Suppressor macrophage treated with lipopolysaccharide for 4 hours (primary cell): ENCODE measurements around the gene FUS.

ENCODE experiments used
- DNase-seq: peaks from one replicate; pipeline ENCODE4 v3.0.0-alpha.2; 2020

Gene FUS

DNA sequence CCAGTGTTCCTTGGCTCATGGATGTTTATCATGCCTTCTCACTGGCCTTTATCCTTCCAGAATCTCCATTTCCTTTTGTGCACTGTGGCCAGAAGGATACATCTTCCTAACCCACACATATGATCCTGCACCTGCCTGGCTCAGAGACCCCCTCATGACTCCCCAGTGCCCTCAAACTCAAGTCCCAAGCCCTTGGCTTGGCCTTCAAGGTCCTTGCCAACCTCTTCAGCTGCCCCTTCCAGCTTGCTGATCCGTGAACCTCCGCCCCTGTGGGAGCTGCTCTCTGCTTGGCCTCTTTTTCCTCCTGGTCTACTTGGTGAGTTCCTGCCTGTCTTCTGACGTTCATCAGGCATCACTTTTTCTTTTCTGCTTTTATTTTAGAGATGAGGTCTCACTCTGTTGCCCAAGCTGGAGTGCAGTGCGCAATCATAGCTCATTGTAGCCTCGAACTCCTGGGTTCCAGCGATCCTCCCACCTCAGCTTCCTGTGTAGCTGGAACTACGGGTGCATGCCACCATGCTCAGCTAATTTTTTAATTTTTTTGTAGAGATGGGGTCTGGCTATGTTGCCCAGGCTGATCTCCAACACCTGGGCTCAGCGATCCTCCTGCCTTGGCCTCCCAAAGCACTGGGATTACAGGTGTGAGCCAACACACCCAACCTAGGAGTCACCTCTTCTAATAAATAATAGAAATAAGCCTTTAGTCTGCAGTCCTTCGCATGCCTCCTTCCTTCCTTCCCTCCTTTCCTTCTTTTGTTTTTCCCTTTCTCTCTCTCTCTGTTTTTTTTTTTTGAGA lies 25.1 kb downstream of the FUS start:
- DNase-seq, result no peak

DNA sequence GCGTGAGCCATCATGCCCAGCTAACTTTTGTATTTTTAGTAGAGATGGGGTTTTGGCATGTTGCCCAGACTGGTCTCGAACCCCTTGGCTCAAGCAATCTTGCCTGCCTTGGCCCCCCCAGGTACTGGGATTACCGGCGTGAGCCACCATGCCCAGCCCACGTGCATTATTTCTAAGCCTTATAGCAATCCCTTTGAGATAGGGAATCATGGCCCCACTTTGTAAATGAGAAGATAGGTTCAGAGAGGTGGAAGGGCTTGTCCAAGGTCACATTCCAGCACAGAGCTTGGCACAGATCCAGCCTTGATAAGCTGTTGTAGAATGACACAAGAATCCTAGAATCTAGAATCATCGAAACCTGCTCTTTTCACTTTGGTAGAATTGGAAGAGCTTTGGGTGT lies 26.8 kb downstream of the FUS start:
- no peak for DNase-seq

DNA sequence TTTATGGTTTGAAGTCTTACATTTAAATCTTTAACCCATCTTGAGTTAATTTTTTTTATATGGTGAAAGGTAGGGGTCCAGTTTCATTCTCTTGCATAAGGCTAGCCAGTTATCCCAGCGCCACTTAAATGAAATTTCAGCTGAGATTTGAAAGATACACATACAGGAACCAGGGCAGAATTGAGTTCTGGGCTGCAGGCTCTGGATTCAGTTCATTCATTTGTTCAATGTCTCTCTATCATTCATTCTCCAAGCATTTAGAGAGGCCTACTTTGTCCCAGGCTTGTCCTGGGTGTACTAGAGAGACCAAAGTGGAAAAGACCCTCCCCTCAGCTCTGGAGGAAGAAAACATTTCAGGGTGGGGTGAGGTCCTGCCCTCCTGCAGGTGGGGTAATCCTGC lies 33.4 kb downstream of the FUS start:
- DNase-seq, result no peak

DNA sequence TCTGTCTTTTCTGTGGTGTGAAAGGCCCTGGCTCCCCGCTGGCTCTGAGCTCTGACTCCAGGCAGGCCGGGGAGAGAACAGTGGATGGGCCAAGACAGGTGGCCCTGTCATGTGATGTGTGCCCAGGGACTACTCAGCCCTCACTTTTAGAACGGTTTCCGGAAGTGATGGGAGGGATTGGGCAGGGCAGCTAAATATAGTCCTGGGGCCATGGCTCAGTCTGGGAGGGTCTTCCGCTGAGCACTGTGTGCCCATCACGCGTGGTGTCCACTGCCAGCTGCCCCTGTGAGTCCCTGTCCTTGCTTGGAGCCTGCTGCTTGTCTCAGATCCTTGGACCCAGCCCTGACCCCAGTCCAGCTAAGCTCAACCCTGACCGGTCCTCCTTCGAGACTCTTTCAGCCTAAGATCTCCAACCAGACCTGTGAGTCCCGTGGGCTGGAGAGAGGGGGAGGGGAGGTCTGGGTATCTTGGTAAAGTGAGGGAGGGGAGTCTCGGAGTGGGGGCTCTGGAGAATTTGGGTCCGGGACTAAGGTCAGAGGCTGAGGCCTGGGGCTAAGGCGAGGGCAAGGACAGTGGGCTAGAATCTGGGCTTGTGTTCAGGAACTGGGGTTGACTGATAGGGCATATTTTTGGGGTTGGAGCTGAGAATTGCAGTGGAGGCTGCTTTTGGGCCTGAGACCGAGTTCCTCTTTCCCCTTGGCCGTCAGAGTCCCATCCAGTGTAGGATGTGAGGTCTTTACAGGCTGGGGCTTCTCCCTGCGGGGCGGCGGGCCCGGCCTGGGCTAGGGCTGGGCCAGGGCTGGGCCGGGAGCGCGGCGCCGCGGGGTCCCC lies 34.2 kb downstream of the FUS start, which contains the start of gene TRIM72:
TSS of gene TRIM72 (plus strand) at position 243 of the 831 bp plus-strand sequence. CDS start 620 bp downstream, outside the sequence.
- DNase-seq, result no peak

DNA sequence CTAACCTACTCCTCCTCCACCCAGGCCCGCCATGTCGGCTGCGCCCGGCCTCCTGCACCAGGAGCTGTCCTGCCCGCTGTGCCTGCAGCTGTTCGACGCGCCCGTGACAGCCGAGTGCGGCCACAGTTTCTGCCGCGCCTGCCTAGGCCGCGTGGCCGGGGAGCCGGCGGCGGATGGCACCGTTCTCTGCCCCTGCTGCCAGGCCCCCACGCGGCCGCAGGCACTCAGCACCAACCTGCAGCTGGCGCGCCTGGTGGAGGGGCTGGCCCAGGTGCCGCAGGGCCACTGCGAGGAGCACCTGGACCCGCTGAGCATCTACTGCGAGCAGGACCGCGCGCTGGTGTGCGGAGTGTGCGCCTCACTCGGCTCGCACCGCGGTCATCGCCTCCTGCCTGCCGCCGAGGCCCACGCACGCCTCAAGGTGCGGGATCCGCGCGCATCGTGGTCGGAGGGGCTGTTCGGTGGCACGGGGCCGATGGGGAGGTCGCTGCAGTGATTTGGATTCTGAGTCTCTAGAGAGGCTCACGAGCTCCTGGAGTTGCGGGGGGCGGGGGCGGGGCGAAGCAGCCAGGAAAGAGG lies 34.9 kb downstream of the FUS start:
- DNase-seq, result no peak

DNA sequence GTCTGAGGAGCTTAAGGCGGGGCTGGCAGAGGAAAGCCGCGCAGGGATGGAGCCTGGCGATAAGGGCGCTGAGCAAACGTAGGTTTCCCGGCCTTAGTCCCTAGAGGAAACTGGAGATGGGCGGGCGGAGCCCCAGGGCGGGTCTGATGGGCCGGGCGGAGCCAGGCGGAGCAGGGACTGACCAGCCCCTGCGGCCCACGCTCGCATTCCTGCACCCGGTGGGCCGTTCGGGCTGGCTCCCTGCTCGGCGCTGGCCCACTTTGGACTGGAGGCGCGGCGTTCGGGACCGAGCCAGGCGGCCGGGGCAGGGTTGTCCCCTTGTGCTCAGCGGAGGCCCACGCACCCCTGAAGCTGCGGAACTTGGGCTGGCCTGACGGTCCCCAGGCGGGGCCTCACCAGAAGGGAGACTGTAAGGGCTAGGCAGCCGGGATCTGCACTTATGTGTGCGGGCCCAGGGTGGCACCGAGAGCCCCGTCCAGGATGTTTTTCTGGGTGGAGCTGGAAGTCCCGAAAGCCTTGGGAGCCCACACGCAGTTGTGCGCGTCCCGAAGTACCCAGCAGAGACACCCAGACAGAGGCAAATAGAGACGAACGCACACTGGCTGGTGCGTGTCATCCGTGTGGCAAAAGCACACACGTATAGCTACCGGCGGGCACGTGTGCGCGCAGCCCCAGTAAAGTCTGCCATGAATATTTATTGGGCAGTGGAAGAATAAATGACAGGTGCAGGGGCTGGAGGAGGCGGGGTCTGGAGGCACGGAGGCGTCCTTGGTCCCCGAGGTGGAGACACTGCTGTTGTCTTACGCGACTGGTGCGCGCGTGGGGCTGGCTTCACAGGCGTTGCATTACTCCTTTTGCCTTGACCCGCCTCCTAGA lies 35.6 kb downstream of the FUS start:
- DNase-seq, result peak; percentile 62

DNA sequence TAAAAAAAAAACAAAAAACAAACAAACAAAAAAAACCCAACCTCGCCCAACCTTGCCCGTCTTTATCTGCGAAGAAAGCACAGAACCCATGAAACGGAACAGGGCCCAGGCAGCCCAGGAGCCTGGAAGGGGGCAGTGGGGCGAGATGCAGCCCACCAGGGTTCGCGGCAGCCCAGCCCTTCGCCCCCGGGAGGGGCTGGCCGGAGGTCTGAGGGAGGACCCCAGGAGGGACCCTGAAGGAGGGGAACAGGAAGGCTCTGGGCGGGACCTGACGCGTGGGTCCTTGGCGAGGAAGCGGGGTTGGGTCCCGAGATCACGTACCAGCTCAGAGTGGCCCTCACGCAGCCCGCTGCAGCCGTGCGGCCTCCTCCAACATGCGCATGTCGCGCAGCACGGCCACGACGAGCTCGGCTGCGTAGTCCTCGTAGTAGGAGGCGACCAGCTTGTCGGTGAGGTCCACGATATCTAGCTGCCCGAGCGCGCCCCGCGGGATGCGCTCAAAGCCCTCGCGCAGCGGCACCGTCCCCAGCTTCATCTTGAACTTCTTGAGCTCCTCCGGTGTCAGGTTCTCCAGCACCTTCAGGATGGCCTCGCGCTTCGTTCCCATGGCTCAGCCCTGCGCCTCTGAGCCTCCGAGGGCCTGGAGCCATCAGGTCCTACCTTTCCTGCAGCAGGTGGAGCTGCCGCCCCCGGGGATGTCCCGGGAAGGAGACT lies 36.6 kb downstream of the FUS start, which contains the start of gene PYDC1:
TSS of gene PYDC1 (minus strand) at position 714 of the 714 bp plus-strand sequence. CDS start at position 607, 107 bp downstream.
- no peak for DNase-seq

DNA sequence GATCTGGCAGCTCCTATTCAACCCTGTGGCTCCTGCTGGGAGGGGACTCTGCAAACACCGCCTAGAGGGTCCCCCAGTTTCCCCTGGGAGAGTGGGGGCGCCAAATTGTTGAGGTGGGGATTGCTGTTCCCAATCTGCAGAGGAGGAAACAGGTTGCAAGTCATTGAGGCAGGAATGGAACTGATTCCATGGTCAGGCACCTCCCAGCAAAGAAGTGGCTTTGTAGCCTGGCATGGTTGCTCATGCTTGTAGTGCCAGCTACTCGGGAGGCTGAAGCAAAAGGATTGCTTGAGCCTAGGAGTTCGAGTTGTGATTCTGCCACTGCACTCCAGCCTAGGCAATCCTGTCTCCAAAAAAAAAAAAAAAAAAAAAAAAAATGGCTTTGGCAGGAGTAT lies 37.2 kb downstream of the FUS start:
- no peak for DNase-seq

DNA sequence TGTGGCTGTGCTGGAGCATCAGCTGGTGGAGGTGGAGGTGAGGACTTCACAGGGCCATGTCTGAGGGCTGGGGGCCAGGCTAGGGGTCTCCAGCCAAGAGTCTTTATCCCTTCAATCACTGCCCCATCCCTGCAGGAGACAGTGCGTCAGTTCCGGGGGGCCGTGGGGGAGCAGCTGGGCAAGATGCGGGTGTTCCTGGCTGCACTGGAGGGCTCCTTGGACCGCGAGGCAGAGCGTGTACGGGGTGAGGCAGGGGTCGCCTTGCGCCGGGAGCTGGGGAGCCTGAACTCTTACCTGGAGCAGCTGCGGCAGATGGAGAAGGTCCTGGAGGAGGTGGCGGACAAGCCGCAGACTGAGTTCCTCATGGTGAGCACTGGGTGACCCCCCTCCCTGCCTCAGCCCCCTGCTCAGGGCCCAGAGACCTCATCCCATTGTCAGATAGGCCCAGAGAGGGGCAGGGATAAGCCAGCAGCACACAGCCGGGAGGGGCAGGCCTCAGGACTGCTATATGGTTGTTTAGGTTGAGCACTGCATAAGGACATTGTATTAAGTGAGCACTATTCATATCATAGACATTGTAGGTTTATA lies 39.3 kb downstream of the FUS start:
- no peak for DNase-seq

DNA sequence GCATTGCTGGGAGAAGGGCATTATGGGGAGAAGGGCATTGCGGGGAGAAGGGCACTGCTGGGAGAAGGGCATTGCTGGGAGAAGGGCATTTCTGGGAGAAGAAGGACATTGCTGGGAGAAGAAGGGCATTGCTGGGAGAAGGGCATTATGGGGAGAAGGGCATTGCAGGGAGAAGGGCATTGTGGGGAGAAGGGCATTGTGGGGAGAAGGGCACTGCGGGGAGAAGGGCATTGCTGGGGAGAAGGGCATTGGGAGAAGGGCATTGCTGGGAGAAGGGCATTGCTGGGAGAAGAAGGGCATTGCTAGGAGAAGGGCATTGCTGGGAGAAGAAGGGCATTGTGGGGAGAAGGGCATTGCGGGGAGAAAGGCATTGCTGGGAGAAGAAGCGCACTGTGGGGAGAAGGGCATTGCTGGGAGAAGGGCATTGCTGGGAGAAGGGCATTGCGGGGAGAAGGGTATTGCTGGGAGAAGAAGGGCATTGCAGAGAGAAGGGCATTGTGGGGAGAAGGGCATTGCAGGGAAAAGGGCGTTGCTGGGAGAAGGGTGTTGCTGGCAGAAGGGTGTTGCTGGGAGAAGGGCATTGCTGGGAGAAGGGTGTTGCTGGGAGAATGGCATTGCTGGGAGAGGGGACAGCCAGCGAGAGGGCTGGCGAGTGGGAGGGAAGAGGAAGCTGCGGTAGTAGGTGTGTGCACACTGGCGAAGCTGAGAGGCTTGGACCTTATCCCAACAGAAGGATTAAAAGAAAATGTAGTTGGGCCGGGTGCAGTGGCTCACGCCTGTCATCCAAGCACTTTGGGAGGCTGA lies 41.6 kb downstream of the FUS start:
- no peak for DNase-seq

DNA sequence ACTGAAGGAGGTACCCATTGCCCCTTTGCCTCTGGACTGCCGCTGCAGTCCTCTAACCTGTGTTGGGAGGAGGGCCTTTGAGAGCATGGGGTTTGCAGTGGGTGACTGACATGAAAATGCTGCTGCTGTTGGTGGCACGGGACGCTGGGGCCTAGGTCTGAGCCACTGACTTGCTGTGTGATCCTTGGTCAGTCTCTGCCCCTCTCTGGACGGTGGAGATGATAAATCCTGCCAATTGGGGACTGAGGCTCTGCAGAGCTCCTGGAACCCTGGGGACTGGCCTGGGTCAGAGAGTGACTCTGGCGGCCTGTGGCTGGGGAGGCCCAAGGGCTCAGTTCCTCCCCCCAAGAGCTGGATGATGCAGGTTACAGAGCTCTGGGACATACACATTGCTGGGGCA lies 43.1 kb downstream of the FUS start:
- DNase-seq, result no peak

DNA sequence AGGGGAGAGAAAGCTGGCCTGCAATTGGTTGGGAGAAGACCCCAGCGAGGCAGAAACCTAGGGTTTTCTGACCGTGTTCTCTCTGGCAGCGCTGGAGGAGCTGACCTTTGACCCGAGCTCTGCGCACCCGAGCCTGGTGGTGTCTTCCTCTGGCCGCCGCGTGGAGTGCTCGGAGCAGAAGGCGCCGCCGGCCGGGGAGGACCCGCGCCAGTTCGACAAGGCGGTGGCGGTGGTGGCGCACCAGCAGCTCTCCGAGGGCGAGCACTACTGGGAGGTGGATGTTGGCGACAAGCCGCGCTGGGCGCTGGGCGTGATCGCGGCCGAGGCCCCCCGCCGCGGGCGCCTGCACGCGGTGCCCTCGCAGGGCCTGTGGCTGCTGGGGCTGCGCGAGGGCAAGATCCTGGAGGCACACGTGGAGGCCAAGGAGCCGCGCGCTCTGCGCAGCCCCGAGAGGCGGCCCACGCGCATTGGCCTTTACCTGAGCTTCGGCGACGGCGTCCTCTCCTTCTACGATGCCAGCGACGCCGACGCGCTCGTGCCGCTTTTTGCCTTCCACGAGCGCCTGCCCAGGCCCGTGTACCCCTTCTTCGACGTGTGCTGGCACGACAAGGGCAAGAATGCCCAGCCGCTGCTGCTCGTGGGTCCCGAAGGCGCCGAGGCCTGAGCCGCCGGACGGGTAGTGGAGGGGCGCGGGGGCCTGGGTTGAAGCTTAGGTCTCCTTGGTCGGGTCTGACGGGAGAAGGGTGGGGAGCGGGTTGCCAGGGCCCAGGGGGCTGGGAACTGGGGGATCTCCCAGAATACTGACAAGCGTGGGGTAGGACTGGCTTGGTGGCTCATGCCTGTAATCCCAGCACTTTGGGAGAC lies 44.4 kb downstream of the FUS start:
- no peak for DNase-seq

DNA sequence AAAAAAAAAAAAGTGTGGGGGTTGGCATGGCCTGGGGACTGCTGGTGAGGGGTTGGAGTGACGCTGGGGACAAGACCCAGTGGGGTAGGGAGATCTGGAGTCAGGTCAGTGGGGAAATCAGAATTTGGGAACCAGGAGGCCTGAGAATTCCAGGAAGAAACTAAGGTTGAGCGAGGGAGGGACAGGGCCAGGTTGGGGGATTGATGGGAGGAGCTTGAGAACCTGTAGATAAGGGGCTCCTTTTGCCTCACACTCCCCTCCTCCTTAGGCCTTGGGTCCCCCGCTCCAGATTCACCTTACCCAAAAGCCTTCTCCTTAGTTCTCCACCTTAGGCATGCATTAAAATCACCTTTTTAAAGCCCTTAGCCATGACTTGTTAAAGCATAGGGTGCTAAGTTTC lies 45.3 kb downstream of the FUS start:
- no peak for DNase-seq

DNA sequence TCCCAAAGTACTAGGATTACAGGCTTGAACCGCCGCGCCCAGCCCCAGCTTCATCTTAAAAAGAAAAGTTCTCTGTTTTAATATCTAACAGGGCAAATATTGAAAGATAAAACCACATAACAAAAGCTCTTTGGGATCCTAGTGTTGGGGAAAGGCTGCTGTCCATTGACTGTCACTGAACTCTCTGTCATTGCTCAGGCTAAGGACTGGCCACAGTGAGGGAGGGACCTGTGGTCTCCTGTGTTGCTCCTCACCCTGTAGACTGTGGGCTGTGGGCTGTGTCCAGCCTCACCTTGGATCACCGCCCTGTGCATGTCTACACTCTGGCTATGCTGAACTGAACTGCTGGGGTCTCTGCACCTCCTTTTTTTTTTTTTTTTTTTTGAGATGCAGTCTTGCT lies 48.3 kb downstream of the FUS start:
- DNase-seq, result no peak

DNA sequence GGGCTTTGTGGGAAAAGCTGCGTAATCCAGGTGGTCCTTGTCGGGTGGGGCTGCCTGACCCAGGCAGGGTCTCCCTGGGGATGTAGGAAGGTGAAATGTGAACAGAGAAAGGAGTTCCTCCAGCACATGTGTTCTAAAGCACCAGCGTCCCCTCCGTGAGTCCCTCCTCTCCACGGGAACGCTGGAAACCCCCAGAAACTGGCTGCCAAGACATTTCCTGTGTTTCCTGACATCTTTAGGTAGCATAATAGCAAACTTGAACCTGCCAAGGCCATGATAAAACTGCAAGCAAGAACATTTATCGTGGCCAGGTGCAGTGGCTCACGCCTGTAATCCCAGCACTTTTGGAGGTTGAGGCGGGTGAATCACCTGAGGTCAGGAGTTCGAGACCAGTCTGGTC lies 49.6 kb downstream of the FUS start:
- no peak for DNase-seq

DNA sequence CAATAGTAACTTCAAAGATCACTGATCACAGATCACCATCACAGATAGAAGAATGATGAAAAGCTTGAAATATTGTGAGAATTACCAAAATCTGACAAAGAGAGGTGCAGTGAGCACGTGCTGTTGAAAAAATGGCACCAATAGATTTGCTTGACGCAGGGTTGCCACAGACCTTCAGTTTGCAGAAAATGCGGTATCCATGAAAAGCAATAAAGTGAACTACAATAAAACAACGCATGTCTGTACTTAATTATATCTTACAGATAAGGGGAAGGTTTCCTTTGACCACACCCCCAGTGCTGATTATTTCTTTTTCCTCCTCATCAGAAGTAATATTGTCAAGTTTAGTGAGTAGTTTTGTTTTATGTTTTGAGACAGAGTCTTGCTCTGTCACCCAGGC lies 58.1 kb downstream of the FUS start:
- no peak for DNase-seq
